ENCODE results near the gene HOXD1.

The HOXD1 gene

DNA sequence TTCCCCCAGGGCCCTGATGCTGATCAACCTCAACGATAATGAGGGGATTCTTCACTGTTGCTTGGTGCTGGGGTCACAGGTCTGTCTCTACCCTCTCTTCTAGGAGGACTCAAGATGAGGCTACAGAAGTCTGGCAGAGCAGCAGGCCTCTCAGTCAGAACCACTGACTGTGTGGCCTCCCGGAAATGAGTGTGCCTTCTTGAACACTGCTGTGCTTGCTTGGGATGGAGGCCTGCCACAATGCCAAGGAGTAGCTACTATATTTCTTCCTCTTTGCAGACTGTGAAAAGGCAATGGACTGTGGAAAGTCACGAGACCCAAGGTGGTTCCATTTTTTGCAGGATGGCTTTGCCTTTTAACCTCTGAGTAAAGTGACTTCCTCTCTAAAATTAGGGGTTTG lies 5.8 kb upstream of the HOXD1 start:
- TF ChIP-seq, protein P1, sequence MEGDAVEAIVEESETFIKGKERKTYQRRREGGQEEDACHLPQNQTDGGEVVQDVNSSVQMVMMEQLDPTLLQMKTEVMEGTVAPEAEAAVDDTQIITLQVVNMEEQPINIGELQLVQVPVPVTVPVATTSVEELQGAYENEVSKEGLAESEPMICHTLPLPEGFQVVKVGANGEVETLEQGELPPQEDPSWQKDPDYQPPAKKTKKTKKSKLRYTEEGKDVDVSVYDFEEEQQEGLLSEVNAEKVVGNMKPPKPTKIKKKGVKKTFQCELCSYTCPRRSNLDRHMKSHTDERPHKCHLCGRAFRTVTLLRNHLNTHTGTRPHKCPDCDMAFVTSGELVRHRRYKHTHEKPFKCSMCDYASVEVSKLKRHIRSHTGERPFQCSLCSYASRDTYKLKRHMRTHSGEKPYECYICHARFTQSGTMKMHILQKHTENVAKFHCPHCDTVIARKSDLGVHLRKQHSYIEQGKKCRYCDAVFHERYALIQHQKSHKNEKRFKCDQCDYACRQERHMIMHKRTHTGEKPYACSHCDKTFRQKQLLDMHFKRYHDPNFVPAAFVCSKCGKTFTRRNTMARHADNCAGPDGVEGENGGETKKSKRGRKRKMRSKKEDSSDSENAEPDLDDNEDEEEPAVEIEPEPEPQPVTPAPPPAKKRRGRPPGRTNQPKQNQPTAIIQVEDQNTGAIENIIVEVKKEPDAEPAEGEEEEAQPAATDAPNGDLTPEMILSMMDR (IDR thresholded peaks at IDR 0.05; ENCODE audit: extremely low read depth, missing control alignments): no peak
- no peak for DNase-seq (ENCODE audit: low spot score)

DNA sequence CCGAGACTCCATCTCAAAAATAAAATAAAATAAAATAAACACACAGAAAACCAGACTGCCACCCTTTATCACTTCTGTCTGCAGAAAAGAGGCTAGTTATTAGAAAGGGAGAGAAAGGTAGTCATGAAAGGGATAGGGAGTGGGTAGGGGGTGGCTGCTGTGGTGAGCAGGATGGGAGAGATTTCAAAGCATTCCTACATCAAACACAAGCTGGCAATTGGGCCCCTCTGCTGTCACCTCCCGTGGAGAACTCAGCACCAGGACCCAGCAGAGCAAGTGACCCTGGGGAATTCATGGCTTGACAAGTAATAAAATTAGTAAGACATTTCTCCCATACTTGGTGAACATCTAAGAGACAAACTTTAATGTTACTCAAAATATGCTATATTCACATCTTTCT lies 3.7 kb upstream of the HOXD1 start:
- DNase-seq (ENCODE audit: low spot score): no peak
- TF ChIP-seq, protein P1 (IDR thresholded peaks at IDR 0.05; ENCODE audit: extremely low read depth, missing control alignments): no peak

DNA sequence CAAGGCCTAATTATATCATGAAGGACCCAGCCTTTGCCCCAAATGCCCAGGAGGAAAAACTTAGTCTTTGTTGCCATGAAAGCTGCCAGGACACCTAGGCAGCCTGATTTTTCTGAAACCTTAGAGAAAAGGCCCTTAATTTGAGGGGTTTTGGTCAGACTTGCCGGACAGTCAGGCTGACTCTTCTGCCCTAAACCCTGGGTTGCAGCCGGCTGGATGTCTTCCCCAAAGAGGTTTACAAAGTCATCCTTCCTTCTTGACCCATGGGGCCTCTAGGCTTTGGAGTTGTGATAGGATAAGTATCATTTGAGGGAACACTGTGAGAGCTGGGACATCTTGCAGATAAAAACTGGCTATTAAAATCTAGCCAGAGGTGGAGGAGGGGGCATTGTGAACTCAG lies 2.4 kb upstream of the HOXD1 start:
- DNase-seq (ENCODE audit: low spot score): no peak
- TF ChIP-seq, protein P1 (IDR thresholded peaks at IDR 0.05; ENCODE audit: extremely low read depth, missing control alignments): no peak

DNA sequence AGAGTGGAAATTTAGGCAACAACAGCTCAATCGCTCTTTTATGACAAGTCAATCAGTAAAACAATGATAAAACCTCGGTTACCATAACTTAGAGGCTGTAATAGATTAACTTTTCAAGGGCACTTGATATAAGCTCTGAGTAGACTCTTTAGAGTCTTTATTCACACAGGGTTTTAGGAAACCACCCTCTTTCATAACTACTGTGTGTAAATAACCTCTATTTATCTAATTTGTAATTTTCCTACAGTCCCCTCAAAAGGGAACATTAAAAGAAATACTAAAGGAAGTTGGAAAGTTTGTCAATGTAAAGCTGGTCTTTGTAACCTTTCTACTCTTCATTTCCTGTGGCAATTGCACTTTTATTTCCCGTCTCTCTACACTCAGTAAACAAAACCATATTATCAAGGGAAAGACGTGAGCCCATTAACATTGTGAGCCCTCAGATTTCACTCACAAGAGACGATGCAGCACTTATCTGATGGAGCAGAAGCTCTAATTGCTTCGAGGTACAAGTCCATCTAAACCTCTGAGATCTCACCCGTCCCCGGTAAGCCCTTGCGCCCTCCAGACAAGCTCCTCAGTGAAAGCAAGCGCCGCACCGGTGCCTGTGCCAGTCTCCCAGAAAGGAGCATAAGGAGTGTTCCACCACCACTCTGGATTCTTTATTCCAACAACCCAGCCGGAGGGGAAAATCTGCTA lies 1.1 kb upstream of the HOXD1 start:
- TF ChIP-seq, protein P1 (IDR thresholded peaks at IDR 0.05; ENCODE audit: extremely low read depth, missing control alignments): no peak
- DNase-seq (ENCODE audit: low spot score): no peak

DNA sequence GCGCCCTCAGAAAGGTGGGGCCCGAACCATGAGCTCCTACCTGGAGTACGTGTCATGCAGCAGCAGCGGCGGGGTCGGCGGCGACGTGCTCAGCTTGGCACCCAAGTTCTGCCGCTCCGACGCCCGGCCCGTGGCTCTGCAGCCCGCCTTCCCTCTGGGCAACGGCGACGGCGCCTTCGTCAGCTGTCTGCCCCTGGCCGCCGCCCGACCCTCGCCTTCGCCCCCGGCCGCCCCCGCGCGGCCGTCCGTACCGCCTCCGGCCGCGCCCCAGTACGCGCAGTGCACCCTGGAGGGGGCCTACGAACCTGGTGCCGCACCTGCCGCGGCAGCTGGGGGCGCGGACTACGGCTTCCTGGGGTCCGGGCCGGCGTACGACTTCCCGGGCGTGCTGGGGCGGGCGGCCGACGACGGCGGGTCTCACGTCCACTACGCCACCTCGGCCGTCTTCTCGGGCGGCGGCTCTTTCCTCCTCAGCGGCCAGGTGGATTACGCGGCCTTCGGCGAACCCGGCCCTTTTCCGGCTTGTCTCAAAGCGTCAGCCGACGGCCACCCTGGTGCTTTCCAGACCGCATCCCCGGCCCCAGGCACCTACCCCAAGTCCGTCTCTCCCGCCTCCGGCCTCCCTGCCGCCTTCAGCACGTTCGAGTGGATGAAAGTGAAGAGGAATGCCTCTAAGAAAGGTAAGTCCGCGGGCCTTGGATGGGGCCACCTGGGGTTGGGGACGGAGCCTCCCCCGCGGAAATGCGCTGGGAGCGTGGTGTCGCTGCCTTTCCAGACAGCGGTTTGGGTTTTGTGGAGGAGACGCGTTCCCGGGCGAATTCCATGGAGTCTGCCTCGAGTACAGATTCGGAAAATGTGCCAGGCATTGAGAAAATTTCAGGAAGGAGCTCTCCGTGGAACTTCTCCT lies 559 bp downstream of the HOXD1 start:
- DNase-seq (ENCODE audit: low spot score): no peak
- TF ChIP-seq, protein P1 (IDR thresholded peaks at IDR 0.05; ENCODE audit: extremely low read depth, missing control alignments): no peak

DNA sequence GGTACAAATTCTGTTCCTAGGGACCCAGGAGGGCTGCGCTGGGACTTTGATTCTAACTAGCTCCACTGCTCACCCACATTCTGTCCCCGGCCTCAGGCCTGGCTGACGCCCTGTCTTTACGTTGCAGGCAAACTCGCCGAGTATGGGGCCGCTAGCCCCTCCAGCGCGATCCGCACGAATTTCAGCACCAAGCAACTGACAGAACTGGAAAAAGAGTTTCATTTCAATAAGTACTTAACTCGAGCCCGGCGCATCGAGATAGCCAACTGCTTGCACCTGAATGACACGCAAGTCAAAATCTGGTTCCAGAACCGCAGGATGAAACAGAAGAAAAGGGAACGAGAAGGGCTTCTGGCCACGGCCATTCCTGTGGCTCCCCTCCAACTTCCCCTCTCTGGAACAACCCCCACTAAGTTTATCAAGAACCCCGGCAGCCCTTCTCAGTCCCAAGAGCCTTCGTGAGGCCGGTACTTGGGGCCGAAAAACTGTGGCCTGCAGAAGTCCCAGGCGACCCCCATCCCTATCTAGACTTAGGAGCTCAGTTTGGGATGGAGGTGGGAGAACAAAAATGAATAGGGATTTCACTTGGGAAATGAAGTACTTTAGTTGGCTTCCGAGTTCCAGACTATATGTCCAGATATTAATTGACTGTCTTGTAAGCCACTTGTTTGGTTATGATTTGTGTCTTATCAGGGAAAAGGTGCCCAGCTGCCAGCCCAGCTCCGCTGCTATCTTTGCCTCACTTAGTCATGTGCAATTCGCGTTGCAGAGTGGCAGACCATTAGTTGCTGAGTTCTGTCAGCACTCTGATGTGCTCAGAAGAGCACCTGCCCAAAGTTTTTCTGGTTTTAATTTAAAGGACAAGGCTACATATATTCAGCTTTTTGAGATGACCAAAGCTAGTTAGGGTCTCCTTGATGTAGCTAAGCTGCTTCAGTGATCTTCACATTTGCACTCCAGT lies 1.5 kb downstream of the HOXD1 start:
- DNase-seq (ENCODE audit: low spot score): no peak
- TF ChIP-seq, protein P1 (IDR thresholded peaks at IDR 0.05; ENCODE audit: extremely low read depth, missing control alignments): no peak
